ENCODE results near the gene CCDC83.

Gene CCDC83

DNA sequence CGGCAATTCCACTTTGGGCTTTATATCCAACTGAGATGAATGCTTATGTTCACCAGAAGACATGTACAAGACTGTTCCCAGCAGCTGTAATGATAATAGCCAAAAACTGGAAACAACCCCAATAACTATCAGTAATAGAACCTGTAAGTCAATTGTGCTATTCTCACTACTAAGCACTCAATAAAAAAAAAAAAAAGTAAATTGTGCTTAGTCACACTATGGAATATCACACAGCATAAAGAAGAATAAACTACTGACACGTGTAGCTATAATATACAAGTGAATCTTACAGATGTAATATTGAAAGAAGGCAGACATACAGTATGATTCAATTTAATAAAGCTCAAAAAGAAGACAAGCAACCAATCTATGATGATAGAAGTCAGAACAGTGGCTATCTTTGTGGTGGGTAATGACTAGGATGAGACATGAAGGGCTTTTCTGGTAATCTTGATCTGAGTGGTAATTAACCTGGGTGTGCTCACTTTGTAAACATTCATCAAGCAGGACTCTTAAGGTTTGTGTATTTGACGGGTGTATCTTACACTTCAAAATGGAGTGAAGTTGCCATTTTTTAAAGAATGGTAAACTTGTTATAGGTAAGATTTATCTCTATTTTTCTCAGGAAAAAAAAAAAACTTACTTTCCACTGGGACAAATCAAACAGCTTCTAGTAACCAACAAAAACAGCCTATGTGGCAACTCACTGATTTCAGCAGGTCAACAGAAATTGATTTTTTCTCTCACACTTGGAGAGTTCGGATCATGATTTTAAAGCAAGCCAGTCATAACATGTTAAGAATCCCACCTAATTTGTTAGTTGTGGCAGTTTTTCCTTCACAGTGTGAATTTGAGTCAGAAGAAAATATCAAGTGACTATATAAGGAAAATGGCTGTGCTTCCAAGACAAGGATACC lies 84.2 kb downstream of the CCDC83 start:
- TF ChIP-seq POLR2AphosphoS5 (IDR thresholded peaks at IDR 0.05; ENCODE audit: low read depth, low read length) (no peak), FOXP2 (optimal IDR thresholded peaks at IDR 0.05; ENCODE audit: borderline replicate concordance, extremely low read depth, extremely low read length, insufficient read depth) (no peak), TAF1 (IDR thresholded peaks at IDR 0.05; ENCODE audit: borderline replicate concordance, insufficient read depth, low read length) (no peak), SIN3A (IDR thresholded peaks at IDR 0.05; ENCODE audit: borderline replicate concordance, insufficient read depth, low read length) (no peak)
- TF ChIP-seq, protein P1, sequence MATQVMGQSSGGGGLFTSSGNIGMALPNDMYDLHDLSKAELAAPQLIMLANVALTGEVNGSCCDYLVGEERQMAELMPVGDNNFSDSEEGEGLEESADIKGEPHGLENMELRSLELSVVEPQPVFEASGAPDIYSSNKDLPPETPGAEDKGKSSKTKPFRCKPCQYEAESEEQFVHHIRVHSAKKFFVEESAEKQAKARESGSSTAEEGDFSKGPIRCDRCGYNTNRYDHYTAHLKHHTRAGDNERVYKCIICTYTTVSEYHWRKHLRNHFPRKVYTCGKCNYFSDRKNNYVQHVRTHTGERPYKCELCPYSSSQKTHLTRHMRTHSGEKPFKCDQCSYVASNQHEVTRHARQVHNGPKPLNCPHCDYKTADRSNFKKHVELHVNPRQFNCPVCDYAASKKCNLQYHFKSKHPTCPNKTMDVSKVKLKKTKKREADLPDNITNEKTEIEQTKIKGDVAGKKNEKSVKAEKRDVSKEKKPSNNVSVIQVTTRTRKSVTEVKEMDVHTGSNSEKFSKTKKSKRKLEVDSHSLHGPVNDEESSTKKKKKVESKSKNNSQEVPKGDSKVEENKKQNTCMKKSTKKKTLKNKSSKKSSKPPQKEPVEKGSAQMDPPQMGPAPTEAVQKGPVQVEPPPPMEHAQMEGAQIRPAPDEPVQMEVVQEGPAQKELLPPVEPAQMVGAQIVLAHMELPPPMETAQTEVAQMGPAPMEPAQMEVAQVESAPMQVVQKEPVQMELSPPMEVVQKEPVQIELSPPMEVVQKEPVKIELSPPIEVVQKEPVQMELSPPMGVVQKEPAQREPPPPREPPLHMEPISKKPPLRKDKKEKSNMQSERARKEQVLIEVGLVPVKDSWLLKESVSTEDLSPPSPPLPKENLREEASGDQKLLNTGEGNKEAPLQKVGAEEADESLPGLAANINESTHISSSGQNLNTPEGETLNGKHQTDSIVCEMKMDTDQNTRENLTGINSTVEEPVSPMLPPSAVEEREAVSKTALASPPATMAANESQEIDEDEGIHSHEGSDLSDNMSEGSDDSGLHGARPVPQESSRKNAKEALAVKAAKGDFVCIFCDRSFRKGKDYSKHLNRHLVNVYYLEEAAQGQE (IDR thresholded peaks at IDR 0.05; ENCODE audit: insufficient read depth in 1 of 2, low read depth in 2 of 2, low read length in 2 of 2), result no peak

DNA sequence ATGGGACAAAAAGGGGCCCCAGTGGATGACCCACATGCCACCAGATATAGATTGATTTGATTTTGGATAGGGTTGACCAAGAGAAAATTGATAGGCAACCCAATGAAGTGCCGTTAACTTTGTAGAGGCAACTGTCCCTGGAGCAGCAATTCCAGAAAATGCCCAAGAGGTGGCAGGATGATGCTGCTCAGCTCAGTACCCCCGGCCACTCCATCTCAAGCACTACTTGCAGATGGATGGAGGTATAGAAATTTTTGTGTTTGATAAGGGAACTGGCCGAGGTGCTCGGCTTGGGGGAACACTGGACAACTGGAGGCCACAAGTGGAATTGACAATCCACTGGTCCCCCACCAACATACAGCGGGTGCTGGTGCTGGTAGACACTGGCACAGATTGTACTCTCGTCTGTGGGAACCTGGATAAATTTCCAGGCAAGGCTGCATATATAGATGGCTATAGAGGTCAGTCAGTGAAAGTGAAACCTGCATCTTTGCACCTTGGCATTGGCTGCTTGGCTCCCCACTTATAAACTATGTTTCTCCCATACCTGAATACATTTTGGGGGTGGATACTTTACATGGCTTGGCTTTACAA lies 86.3 kb downstream of the CCDC83 start:
- no peak for TF ChIP-seq FOXP2 (optimal IDR thresholded peaks at IDR 0.05; ENCODE audit: borderline replicate concordance, extremely low read depth, extremely low read length, insufficient read depth)
- TF ChIP-seq, protein P1 (IDR thresholded peaks at IDR 0.05; ENCODE audit: insufficient read depth in 1 of 2, low read depth in 2 of 2, low read length in 2 of 2), result peak in 1 of 2 experiments; percentile 77; a peak in 2 of 4 replicates

DNA sequence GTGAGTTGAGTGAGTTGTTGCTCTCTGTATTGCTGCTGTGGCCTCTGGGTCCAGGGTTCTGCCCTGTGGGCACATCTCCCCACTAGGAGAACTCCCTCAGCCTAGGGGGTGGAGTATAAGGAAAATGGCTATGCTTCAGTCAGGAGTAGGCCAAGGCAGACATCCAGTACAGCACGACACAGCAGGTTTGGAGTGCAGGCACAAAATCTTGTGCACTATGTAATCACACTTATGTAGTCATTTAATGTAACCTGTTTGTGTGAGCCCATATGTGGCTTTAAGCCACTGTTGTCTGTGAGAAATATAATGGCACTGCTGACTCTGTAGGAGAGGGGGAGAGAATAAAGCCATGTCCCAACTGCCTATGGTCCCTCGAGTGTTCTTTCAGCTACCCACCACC lies 90.1 kb downstream of the CCDC83 start:
- TF ChIP-seq POLR2AphosphoS5 (IDR thresholded peaks at IDR 0.05; ENCODE audit: low read depth, low read length) (no peak), FOXP2 (optimal IDR thresholded peaks at IDR 0.05; ENCODE audit: borderline replicate concordance, extremely low read depth, extremely low read length, insufficient read depth) (no peak), TAF1 (IDR thresholded peaks at IDR 0.05; ENCODE audit: borderline replicate concordance, insufficient read depth, low read length) (no peak), SIN3A (IDR thresholded peaks at IDR 0.05; ENCODE audit: borderline replicate concordance, insufficient read depth, low read length) (no peak)
- TF ChIP-seq, protein P1 (IDR thresholded peaks at IDR 0.05; ENCODE audit: insufficient read depth in 1 of 2, low read depth in 2 of 2, low read length in 2 of 2), result no peak

DNA sequence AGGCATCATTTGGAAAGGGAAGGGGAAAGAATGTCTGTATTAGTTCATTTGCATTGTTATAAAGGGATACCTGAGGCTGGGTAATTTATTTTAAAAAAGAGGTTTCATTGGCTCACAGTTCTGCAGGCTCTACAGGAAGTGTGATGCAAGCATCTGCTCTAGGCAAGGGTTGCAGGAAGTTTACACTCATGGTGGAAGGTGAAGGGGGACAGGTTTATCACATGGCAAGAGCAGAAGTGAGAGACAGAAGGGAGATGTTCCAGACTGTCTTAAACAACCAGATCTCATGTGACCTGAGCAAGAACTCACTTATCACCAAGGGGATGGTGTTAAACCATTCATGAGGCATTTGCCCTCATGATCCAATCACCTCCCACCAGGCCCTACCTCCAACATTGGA lies 90.6 kb downstream of the CCDC83 start:
- no peak for TF ChIP-seq POLR2AphosphoS5 (IDR thresholded peaks at IDR 0.05; ENCODE audit: low read depth, low read length)

DNA sequence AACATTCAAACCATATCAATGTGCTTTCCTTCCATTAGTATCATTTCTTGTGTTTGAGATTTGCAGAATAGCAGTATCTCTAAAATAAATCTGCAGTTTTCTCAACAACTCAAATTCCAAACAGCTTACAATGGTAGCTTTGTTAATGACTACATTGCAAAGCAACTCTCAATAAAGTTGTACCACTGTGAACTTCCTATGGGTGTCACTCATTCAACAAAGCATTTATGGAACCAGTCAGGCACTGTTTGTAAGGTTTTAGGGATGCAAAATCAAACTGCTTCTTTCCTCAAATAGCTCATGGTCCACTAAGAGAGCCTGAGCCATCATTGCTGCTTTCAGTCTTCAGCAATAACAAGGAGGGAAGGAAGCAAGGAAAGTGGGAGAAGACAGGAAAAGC lies 91.0 kb downstream of the CCDC83 start:
- TF ChIP-seq SIN3A (IDR thresholded peaks at IDR 0.05; ENCODE audit: borderline replicate concordance, insufficient read depth, low read length), result no peak
- TF ChIP-seq POLR2AphosphoS5 (IDR thresholded peaks at IDR 0.05; ENCODE audit: low read depth, low read length), result no peak
- TF ChIP-seq, protein P1 (IDR thresholded peaks at IDR 0.05; ENCODE audit: insufficient read depth in 1 of 2, low read depth in 2 of 2, low read length in 2 of 2), result no peak
- no peak for TF ChIP-seq FOXP2 (optimal IDR thresholded peaks at IDR 0.05; ENCODE audit: borderline replicate concordance, extremely low read depth, extremely low read length, insufficient read depth)
- TF ChIP-seq TAF1 (IDR thresholded peaks at IDR 0.05; ENCODE audit: borderline replicate concordance, insufficient read depth, low read length), result no peak
